ENCODE measurements around the gene THOC1. TPM values are rescaled to one million over a fixed set of nuclear protein-coding genes. Genes with fewer than 3 reads are reported as not detected.

THOC1 gene
- total RNA-seq, 1 experiment from 2014 or later: 34.8 TPM

DNA sequence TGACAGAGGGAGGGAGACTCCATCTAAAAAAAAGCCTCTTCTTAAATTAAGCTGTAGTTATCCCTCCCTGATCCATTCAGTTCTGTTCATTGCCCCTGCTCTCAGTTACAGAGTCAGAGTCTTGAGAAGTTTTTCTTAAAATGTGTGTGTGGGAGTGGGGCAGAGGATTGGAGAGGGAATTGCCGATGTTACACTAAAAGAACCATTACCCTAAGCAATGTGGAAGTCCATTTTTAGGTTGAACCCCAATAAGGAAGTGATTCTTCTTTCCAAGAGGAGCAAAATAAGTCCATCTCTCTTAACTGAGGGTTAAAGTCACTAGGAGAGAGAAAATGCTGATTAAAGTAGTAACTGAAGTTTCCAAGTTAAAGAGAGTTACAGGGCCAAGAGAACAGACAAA, 21.2 kb upstream of the THOC1 start:
- DNase-seq (ENCODE audit: low read depth, low spot score): no peak
- in situ Hi-C loops (cut with HindIII; ENCODE audit: low pct_unique_long_range_greater_than_20kb, low sequenced_read_pairs): no loop called here

DNA sequence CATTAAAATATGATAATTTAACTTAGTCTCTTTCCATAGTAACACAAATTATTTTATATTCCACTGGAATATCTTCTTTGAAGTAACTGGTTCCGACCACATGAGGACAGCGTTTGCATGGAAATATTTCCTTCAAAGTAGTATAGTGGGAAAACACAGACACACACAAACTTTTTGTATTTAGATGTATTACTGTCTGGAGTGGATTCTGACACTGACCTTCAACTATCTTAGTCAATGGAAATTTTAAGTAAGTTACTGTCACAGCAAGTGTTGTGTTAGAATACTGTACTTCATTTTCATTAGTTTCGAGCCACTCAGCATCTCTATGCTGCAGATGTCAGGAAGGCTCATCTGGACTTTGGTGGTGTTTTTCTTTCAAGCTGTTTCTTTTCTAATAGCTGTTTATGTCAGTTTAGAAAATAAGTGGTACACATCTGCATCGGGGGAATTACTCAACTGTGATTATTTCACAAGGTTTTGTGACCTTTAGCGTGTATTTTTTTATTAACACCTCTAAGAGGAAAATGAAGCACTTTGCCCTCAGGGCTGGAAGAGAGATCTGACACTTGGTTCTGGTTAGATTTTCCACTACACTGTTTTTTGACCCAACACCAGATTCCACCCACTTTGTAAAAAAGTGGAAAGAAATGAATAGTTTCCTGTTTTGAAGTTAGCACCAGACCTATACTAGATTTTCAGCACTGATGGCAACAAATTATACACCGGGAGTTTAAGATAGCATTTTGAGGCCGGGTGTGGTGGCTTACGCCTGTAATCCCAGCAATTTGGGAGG, 18.9 kb upstream of the THOC1 start:
- in situ Hi-C loops (cut with HindIII; ENCODE audit: low pct_unique_long_range_greater_than_20kb, low sequenced_read_pairs): no loop called here
- DNase-seq (ENCODE audit: low read depth, low spot score): peak; percentile 41

DNA sequence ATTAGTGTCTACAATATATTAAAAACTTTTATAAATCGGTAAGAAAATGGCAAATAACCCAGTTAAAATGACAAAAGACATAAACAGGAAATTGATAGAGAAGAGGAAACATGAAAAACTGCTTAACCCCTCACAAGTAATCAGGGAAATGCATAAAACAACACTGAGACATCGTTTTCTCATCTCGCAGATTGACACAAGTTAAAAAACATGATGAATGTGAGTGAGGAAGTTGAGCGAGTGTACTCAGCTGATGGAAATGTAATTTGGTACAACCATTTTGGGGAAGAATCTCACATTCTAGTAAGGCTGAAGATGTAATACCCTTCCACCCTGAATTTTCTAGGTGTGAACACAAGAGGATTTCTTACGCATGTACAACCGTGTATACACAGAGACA, 18.0 kb upstream of the THOC1 start:
- in situ Hi-C loops (cut with HindIII; ENCODE audit: low pct_unique_long_range_greater_than_20kb, low sequenced_read_pairs): no loop called here
- DNase-seq (ENCODE audit: low read depth, low spot score): no peak

DNA sequence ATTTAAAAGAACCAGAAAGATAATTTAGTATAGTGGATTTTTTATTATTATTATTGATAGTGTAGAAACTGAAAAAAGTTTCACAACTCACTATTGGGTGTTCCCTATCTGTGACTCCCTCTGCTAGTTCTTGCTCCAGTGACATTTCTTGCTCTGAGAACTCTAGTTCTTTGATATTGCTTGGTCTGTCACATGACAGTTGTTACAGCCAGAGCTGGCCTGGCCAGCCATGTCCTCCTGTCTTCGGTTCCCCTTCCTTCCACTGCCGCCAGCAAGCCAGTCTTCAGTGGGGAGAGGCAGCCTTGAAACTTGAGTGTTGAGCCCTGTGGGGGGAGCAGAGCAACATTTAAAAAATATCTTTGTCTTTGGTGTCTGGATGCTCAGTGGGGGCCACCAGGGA, 7.6 kb upstream of the THOC1 start:
- DNase-seq (ENCODE audit: low read depth, low spot score): no peak
- in situ Hi-C loops (cut with HindIII; ENCODE audit: low pct_unique_long_range_greater_than_20kb, low sequenced_read_pairs): no loop called here

DNA sequence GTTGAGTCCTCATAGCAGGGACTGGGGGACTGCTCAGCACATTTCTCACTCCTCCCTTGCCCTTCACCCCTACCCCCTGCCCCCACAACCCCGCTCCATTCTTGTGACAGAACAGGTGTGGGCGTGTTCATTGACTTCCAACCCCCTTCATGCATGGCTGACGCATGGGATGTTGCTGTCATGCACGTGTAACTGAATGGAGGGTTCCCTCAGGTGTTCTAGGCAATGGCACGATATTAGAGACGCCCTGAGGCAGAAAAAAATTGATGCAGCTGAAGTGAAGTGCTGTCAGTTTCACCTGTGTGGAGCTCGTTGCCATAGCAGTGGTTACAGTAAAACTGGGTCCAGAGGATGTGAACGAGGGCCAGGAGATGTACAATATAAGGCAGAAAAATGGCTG, 6.5 kb upstream of the THOC1 start:
- no peak for DNase-seq (ENCODE audit: low read depth, low spot score)
- in situ Hi-C loops (cut with HindIII; ENCODE audit: low pct_unique_long_range_greater_than_20kb, low sequenced_read_pairs): no loop called here

DNA sequence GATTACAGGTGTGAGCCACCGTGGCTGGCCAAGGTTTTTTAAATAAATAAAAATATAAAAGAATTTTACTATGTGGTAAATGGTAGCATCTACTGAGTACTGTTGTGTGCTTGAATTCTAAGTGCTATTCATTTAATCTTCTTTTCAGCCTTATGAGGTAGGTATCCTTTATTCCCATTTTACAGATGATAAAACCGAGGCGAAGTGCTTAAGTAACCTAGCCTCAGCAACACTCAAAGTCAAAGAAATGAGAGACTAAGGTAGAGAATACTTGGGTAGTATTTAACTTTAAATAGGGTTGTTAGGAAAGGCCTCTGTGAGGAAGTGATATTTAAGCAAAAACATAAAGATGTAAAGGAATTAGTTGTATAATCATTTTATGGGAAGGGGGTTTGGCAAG, 5.7 kb upstream of the THOC1 start:
- in situ Hi-C loops (cut with HindIII; ENCODE audit: low pct_unique_long_range_greater_than_20kb, low sequenced_read_pairs): no loop called here
- DNase-seq (ENCODE audit: low read depth, low spot score): no peak

DNA sequence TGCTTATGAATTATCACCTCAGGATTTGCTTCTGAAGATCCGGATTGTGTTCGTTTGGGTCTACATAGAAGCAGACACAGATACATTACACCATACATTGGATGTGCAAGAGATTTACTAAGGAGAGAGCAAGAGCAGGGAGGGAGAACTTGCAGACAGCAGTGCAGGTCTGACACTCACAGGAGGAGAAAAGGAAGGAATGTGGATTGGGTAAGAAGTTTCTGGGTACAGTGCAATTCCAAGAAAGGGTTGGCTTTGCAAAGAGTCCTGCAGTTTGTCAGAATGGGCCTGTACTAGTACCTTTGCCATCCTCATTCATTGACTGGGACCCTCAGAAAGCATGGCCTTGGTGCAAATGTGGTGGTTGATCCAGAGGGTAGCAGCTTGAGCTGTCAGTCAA, 4.8 kb upstream of the THOC1 start:
- in situ Hi-C loops (cut with HindIII; ENCODE audit: low pct_unique_long_range_greater_than_20kb, low sequenced_read_pairs): no loop called here
- DNase-seq (ENCODE audit: low read depth, low spot score): no peak

DNA sequence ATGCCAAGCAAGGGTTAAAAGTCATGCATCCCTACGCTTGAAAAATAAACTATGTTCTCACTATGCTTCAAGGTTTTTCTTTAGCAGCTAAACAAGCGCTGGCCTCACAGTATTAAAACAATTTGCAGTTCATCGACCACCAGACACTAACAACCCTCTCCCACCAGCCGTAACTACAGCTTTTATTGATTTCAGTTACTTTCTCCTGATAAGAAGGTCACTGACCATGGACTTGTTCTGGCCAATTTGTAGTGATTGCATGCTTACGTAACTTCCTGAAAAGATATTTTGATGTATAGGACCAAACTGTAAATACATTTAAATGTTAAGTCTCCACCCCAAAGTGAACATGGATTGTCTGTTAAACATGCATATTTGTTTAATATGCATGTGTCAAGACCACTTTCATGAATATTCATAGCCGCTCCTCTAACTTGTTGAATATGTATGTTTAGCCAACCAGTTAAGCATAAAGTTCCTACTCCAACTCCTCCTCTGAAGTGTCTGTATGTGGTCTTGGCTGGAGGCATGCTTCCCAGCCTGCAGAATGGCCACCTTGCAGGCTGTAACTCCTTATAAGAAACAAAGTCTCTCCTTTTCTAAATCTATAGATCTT, 1.7 kb upstream of the THOC1 start:
- in situ Hi-C loops (cut with HindIII; ENCODE audit: low pct_unique_long_range_greater_than_20kb, low sequenced_read_pairs): no loop called here

DNA sequence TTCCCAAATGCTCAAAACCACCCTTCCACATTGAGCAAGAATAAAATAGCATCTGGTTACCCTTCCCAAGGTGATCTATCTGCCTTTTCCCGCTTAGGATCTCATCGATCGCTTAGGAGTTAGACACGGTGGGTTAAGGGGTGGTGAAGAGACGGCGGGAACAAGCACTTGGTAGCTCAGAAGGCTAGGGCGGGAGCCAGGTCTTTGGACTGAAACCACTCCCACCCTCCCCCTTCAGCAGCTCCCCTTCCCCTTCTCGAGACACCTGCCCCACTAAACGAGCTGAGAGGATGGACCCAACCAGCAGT, 513 bp downstream of the THOC1 start:
- no peak for DNase-seq (ENCODE audit: low read depth, low spot score)
- in situ Hi-C loops (cut with HindIII; ENCODE audit: low pct_unique_long_range_greater_than_20kb, low sequenced_read_pairs): no loop called here

More for the DNA sequence above, 1.7 kb upstream of the THOC1 start:
- no peak for DNase-seq (ENCODE audit: low read depth, low spot score)

DNA sequence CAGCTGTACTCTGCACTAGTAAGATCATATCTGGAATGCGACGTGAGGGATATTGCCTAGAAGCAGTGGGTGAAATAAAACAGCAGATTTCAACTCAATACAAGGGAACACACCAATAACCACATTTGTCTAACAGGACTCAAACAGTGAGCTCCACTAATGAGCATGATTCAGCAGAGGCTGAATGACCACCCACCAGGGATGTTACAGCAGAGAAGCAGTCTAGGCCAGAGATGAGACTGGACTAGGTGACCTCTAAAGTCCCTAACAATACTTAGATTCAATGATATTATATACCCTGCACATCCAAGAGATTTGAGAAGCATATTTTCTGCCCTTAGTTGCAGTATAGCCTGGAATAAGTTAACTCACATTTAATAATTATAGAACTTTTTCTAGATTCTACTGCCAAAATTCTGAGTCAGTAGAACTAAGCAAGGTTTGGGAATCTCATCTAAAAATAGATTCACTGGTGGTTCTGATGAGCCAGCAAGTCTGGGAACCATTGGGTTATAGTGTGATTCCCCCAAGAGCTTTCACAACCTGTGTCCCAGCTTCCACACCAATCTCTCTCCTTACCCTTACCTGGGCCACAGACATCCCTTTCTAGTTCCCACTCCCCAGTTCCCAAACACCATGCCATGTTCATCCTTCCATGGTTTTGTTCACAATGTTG, 6.3 kb downstream of the THOC1 start:
- in situ Hi-C loops (cut with HindIII; ENCODE audit: low pct_unique_long_range_greater_than_20kb, low sequenced_read_pairs): no loop called here
- no peak for DNase-seq (ENCODE audit: low read depth, low spot score)

DNA sequence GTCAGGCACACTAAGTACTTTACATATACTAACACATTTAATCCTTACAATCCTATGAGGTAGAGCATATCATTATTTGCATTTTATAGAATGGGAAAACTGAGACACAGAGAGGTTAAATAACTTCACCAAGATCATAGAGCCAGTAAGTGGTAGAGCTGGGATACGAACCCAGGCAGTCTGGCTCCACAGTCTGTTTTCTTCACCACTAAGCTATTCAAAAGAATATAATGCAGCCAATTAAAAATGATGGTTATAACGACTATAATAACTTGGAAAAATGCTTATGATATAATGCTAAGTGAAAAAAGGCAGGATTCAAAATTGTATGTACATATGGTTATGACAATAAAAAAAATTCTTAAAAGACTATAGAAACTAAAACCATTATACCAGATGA, 7.3 kb downstream of the THOC1 start:
- no peak for DNase-seq (ENCODE audit: low read depth, low spot score)
- in situ Hi-C loops (cut with HindIII; ENCODE audit: low pct_unique_long_range_greater_than_20kb, low sequenced_read_pairs): no loop called here

DNA sequence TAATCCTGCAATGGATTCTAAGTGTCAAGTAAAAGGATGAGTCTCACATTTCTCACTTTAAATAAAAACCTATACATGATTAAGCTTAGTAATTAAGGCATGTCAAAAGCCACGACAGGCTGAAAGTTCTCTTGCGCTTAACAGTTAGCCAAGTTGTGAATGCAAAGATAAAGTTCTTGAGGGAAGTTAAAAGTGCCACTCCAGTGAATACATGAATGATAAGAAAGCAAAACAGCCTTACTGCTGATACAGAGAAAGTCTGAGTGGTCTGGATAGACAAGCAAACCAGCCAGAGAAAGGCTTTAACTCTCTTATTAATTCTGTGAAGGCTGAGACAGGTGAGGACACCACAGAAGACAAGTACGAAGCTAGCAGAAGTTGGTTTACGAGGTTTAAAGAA, 12.7 kb downstream of the THOC1 start:
- DNase-seq (ENCODE audit: low read depth, low spot score): no peak
- in situ Hi-C loops (cut with HindIII; ENCODE audit: low pct_unique_long_range_greater_than_20kb, low sequenced_read_pairs): no loop called here

DNA sequence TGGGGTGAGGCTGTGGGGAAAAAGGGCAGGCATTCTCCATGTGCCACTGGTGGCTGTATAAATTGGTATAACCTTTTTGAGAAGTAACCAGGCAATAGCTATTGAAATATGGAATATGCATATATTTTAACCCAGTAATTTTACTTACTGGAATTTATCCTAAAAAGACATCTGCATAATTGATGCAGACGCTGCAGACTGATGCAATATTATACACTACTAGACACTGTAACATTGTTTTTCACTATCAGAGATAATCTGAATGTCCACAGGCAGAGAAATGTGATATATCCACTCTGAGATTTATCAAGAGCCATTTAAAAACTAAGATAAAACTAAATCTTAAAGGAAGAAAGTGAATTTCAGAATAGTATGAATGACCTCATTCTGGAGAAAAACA, 14.7 kb downstream of the THOC1 start:
- DNase-seq (ENCODE audit: low read depth, low spot score): no peak
- in situ Hi-C loops (cut with HindIII; ENCODE audit: low pct_unique_long_range_greater_than_20kb, low sequenced_read_pairs): no loop called here

DNA sequence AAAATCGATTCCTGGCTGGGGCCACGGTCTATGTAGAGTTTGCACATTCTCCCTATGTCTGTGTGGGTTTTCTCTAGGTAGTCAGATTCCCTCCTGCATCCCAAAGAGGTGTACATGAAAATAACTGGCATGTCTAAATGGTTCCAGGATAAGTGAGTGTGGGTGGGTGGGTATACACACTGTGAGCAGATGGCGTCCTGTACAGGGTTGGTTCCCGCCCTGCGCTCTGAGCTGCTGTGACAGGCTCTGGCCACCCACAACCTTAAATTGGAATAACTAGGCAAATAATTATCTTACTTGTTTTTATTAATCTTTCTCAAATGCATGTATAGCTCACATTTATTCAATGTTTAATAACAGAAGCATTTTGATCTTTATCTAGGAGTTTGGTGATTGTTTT, 16.3 kb downstream of the THOC1 start:
- in situ Hi-C loops (cut with HindIII; ENCODE audit: low pct_unique_long_range_greater_than_20kb, low sequenced_read_pairs): no loop called here
- DNase-seq (ENCODE audit: low read depth, low spot score): no peak

DNA sequence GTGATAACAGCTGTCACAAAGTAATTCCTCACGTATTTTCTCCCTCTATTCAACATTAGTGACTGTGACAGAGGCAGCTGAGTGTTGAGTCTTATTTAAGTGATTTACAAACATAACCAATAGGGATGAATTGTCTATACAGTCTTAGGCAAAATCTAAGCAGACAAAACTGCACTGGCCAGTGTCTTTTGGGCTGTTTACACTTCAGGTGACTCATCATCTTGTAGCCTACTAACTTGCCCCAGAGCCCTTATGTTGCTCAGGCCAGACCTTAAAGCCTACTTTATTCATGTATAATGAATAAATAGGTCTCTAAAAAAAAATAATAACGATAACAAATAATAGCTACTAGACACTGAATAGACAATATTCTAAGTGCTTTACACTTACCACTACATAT, 17.2 kb downstream of the THOC1 start:
- in situ Hi-C loops (cut with HindIII; ENCODE audit: low pct_unique_long_range_greater_than_20kb, low sequenced_read_pairs): no loop called here
- DNase-seq (ENCODE audit: low read depth, low spot score): no peak

DNA sequence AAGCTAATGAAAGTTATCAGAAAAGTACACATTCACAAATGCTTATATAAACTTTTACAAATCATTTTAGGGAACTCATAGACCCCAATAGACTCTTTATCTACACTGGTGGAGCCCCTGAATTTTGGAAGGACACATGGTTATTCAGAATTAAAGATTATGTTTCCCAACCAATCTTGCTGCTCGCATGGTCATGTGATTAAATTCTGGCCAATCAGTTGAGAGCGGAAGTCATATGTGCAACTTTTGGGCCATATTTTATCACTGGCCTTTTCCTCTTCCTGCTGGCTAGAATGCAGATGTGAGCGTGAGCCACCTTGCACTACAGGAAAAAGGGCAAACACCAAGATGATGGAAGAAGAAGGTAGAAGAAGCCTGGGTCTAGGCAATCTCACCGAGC, 19.8 kb downstream of the THOC1 start:
- DNase-seq (ENCODE audit: low read depth, low spot score): no peak
- in situ Hi-C loops (cut with HindIII; ENCODE audit: low pct_unique_long_range_greater_than_20kb, low sequenced_read_pairs): no loop called here

DNA sequence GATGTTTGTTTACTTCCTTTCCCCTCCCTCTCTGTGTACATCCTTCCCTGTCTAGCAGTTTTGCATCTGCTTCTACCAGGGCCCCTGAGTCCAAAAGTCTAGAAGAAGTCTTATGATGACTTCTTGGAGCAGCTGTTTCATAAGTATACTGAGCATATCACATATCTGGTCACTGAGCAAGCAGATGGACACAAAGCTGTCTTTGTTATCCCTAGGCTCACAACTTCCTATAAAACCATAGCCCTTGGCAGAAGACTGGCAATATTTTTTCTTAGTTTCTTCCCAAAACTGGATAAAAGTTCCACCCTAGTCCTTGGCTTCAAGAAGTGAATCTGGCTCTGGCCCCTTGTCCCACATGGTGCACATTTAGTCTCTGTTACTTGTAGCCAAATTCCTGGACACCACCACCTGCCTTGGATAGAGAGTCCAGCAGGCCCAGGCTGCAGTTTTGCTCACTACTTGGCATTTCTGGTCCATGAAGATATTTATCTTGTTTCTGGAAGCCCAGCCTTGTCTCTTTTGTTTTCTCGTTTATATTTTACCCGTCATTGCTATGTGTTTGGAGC, 22.5 kb downstream of the THOC1 start:
- peak; percentile 93 for DNase-seq (ENCODE audit: low read depth, low spot score)
- in situ Hi-C loops (cut with HindIII; ENCODE audit: low pct_unique_long_range_greater_than_20kb, low sequenced_read_pairs): no loop called here

DNA sequence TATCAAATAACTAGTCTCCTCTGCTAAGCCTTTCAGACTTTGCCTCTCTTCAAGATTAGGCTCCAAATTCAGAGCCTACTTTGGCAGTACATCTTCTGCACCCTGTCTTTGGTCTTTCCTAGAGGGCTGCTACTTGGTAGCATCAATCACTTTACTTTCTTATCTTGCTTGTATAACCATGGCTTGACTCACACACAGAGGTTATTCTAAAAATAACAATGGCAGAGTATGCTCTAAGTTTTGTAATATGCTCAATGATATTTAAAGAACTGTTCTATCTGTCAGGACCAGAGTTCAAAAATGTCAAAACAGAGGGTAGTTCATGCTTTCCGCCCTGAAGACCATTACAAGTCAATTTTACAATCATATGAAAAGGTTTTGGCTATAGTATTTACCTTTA, 27.7 kb downstream of the THOC1 start:
- in situ Hi-C loops (cut with HindIII; ENCODE audit: low pct_unique_long_range_greater_than_20kb, low sequenced_read_pairs): no loop called here
- no peak for DNase-seq (ENCODE audit: low read depth, low spot score)

DNA sequence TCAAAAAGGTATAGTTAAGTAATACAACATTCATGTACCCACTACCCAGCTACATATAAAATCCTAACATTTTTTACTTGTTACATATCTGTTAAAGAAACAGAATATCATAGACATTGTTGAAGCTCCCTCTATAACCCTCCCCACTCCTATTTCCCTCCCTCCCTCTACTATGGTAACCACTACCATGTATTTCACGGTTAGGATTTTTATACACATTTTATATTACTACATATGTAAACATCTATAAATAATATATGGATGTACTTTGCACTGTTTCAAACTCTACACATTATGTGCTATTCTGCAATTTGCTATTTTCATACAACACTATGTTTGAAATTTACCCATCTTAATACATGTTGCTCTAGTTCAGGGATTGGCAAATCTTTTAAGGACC, 36.3 kb downstream of the THOC1 start:
- DNase-seq (ENCODE audit: low read depth, low spot score): no peak
- in situ Hi-C loops (cut with HindIII; ENCODE audit: low pct_unique_long_range_greater_than_20kb, low sequenced_read_pairs): no loop called here

Measured in SK-MEL-5 (cell line).